Neuronal stem cell (in vitro differentiated cells): ENCODE data around the gene PTPRR.

Source experiments
- DNase-seq: peaks from one replicate; pipeline ENCODE4 v3.0.0-alpha.2; 2013; ENCODE audit warnings: low spot score
- H2AFZ ChIP-seq: one replicate; pipeline ENCODE4 v1.6.1; 2013; ENCODE audit warnings: mild to moderate bottlenecking, low read length, inconsistent platforms
- H2AK5ac ChIP-seq: 2 replicates; pipeline ENCODE4 v1.6.1; 2013; ENCODE audit warnings: low read depth, mild to moderate bottlenecking, inconsistent platforms, low read length, moderate library complexity, mixed read lengths
- H2BK120ac ChIP-seq: 2 replicates; pipeline ENCODE4 v1.6.1; 2013; ENCODE audit warnings: low read depth, mild to moderate bottlenecking, inconsistent platforms, low read length, moderate library complexity, mixed read lengths
- H2BK12ac ChIP-seq: one replicate; pipeline ENCODE4 v1.6.1; 2013; ENCODE audit warnings: low read length, inconsistent platforms
- H2BK15ac ChIP-seq: 2 replicates; pipeline ENCODE4 v1.6.1; 2013; ENCODE audit warnings: mild to moderate bottlenecking, low read length, inconsistent platforms, mixed read lengths
- H2BK5ac ChIP-seq: one replicate; pipeline ENCODE4 v1.6.1; 2013; ENCODE audit warnings: inconsistent platforms, mild to moderate bottlenecking, low read length, moderate library complexity
- H3K14ac ChIP-seq: one replicate; pipeline ENCODE4 v1.6.1; 2013; ENCODE audit warnings: low read length, inconsistent platforms
- H3K18ac ChIP-seq: 2 replicates; pipeline ENCODE4 v1.6.1; 2013; ENCODE audit warnings: low read length, inconsistent platforms
- H3K23ac ChIP-seq: 2 replicates; pipeline ENCODE4 v1.6.1; 2013; ENCODE audit warnings: low read depth, mild to moderate bottlenecking, mixed read lengths, low read length, inconsistent platforms; ENCODE audit not compliant: poor library complexity
- H3K27ac ChIP-seq: replicated peaks from 3 replicates; pipeline ENCODE4 v1.5.1; 2013; ENCODE audit warnings: low read length, inconsistent platforms
- H3K27me3 ChIP-seq, 3 experiments: 2 replicates each; pipeline ENCODE4 v1.6.1; 2013; ENCODE audit warnings: low read length in 3 of 3, mild to moderate bottlenecking in 2 of 3, inconsistent platforms in 1 of 3, low read depth in 1 of 3, mixed read lengths in 1 of 3, moderate library complexity in 1 of 3; ENCODE audit not compliant: control insufficient read depth in 3 of 3, insufficient read depth in 3 of 3
- H3K36me3 ChIP-seq, 2 donors: replicated peaks in 1 of 2; 2 replicates each; pipeline ENCODE4 v1.6.1; 2013; ENCODE audit warnings: low read length in 2 of 2; ENCODE audit not compliant: control insufficient read depth in 2 of 2, insufficient read depth in 2 of 2
- H3K4ac ChIP-seq: 2 replicates; pipeline ENCODE4 v1.6.1; 2013; ENCODE audit warnings: inconsistent platforms, mild to moderate bottlenecking, low read length, moderate library complexity
- H3K4me1 ChIP-seq, 2 donors: 1 replicate in 1 of 2; 2 replicates in 1 of 2; pipeline ENCODE4 v1.6.1; 2013; ENCODE audit warnings: low read length in 2 of 2, low read depth in 1 of 2; ENCODE audit not compliant: control insufficient read depth in 2 of 2, insufficient read depth in 1 of 2
- H3K4me2 ChIP-seq: one replicate; pipeline ENCODE4 v1.6.1; 2013; ENCODE audit warnings: mild to moderate bottlenecking, low read length, inconsistent platforms; ENCODE audit not compliant: insufficient read depth, poor library complexity, severe bottlenecking
- H3K4me3 ChIP-seq, 2 donors: 2 replicates each; pipeline ENCODE4 v1.5.1; 2013; ENCODE audit warnings: low read length in 2 of 2, mild to moderate bottlenecking in 2 of 2, inconsistent platforms in 1 of 2, moderate library complexity in 1 of 2
- H3K79me1 ChIP-seq: one replicate; pipeline ENCODE4 v1.6.1; 2013; ENCODE audit warnings: low read depth, mild to moderate bottlenecking, inconsistent platforms, low read length, moderate library complexity
- H3K9ac ChIP-seq: one replicate; pipeline ENCODE4 v1.6.1; 2013; ENCODE audit warnings: mild to moderate bottlenecking, low read depth, low read length, inconsistent platforms; ENCODE audit not compliant: poor library complexity
- H3K9me3 ChIP-seq, 2 donors: replicated peaks in 1 of 2; 2 replicates each; pipeline versions ENCODE3 to v1.6.1; 2013; ENCODE audit warnings: low read length in 2 of 2, mild to moderate bottlenecking in 2 of 2, inconsistent platforms in 1 of 2, low read depth in 1 of 2, mixed read lengths in 1 of 2, moderate library complexity in 1 of 2; ENCODE audit not compliant: control insufficient read depth in 2 of 2, insufficient read depth in 1 of 2
- H4K8ac ChIP-seq: one replicate; pipeline ENCODE4 v1.6.1; 2013; ENCODE audit warnings: low read depth, mild to moderate bottlenecking, inconsistent platforms, low read length, moderate library complexity
- H4K91ac ChIP-seq: one replicate; pipeline ENCODE4 v1.6.1; 2013; ENCODE audit warnings: low read length, low read depth, mild to moderate bottlenecking, inconsistent platforms; ENCODE audit not compliant: poor library complexity
- WGBS, 2 donors: extraction: QIAGEN DNeasy Blood & Tissue Kit; methylation state at CpG; one replicate each; pipeline ENCODE4 v1.1.7; 2013; ENCODE audit warnings: missing lambda C conversion rate in 2 of 2, mixed read lengths in 1 of 2; ENCODE audit not compliant: insufficient read length in 2 of 2, insufficient replicate concordance in 1 of 2; ENCODE audit errors: extremely low coverage in 2 of 2; 5-methylcytosine and 5-hydroxymethylcytosine counted together

Gene PTPRR

GRCh38 chr12:70955415-70955814 is 34.9 kb upstream of the PTPRR start:
- no CpG with 5 or more reads among the region's 1 CpG for WGBS, 2 donors

GRCh38 chr12:70950451-70950850 is 29.9 kb upstream of the PTPRR start:
- Histone ChIP-seq H3K4me1 (no peaks in the 10 kb centered on the region), H4K8ac (no peak overlapping the region), H2BK15ac (no peak overlapping the region), H3K27ac (no peak overlapping the region), H2BK12ac (no peak overlapping the region), H3K9ac (no peak overlapping the region), H4K91ac (no peak overlapping the region), H2BK120ac (no peak overlapping the region), H3K9me3 (no peaks in the 10 kb centered on the region), H3K23ac (no peak overlapping the region), H3K4me2 (no peak overlapping the region), H3K4ac (no peak overlapping the region), H2BK5ac (no peak overlapping the region), H3K27me3 (no peaks in the 10 kb centered on the region), H3K14ac (no peak overlapping the region), H3K4me3 (no peak overlapping the region), H3K36me3 (no peaks in the 10 kb centered on the region), H2AK5ac (no peak overlapping the region), H3K18ac (no peak overlapping the region), H3K79me1 (no peaks in the 10 kb centered on the region), H2AFZ (no peak overlapping the region)
- no CpG with 5 or more reads among the region's 2 CpGs for WGBS, 2 donors
- no peak for DNase-seq

More at GRCh38 chr12:70955415-70955814, 34.9 kb upstream of the PTPRR start:
- no peaks in the 10 kb centered on the region for H3K27me3 ChIP-seq
- no peak overlapping the region for H4K91ac ChIP-seq
- no peak overlapping the region for H3K4me3 ChIP-seq
- no peak overlapping the region for H4K8ac ChIP-seq
- H3K18ac ChIP-seq: no peak overlapping the region
- no peak overlapping the region for H3K4ac ChIP-seq
- no peaks in the 10 kb centered on the region for H3K79me1 ChIP-seq
- no peak overlapping the region for H2BK15ac ChIP-seq
- H2BK5ac ChIP-seq: no peak overlapping the region
- no peak overlapping the region for H3K23ac ChIP-seq
- H3K4me2 ChIP-seq: no peak overlapping the region
- H2AFZ ChIP-seq: no peak overlapping the region
- DNase-seq: no peak
- no peaks in the 10 kb centered on the region for H3K9me3 ChIP-seq
- H3K4me1 ChIP-seq: no peaks in the 10 kb centered on the region
- H3K36me3 ChIP-seq: no peaks in the 10 kb centered on the region
- H3K9ac ChIP-seq: no peak overlapping the region
- no peak overlapping the region for H2BK120ac ChIP-seq
- H2BK12ac ChIP-seq: no peak overlapping the region
- no peak overlapping the region for H3K27ac ChIP-seq
- H3K14ac ChIP-seq: no peak overlapping the region
- H2AK5ac ChIP-seq: no peak overlapping the region

- H2BK15ac ChIP-seq: no peak overlapping the region
- no peak overlapping the region for H3K9ac ChIP-seq
- no peak overlapping the region for H2BK12ac ChIP-seq
- H2BK5ac ChIP-seq: no peak overlapping the region
- no peaks in the 10 kb centered on the region for H3K4me1 ChIP-seq
- no peak overlapping the region for H4K91ac ChIP-seq
- H4K8ac ChIP-seq: no peak overlapping the region
- no peak overlapping the region for H3K27ac ChIP-seq
- H3K14ac ChIP-seq: no peak overlapping the region
- DNase-seq: no peak
- H2BK120ac ChIP-seq: no peak overlapping the region
- no peak overlapping the region for H3K4me2 ChIP-seq
- H3K23ac ChIP-seq: no peak overlapping the region
- no peaks in the 10 kb centered on the region for H3K27me3 ChIP-seq
- H2AFZ ChIP-seq: no peak overlapping the region
- H3K18ac ChIP-seq: no peak overlapping the region
- H2AK5ac ChIP-seq: no peak overlapping the region
- H3K36me3 ChIP-seq: no peaks in the 10 kb centered on the region
- no peaks in the 10 kb centered on the region for H3K79me1 ChIP-seq
- H3K4me3 ChIP-seq: no peak overlapping the region
- H3K9me3 ChIP-seq: no peaks in the 10 kb centered on the region
- H3K4ac ChIP-seq: no peak overlapping the region
Measured at GRCh38 chr12:70948976-70949336, 28.4 kb upstream of the PTPRR start.

GRCh38 chr12:70948236-70948975 is 27.9 kb upstream of the PTPRR start:
- Histone ChIP-seq H3K36me3 (no peaks in the 10 kb centered on the region), H2AFZ (no peak overlapping the region), H2BK120ac (no peak overlapping the region), H3K27ac (no peak overlapping the region), H3K23ac (no peak overlapping the region), H3K4me1 (no peaks in the 10 kb centered on the region), H4K91ac (no peak overlapping the region), H3K9ac (no peak overlapping the region), H3K79me1 (no peaks in the 10 kb centered on the region), H2BK5ac (no peak overlapping the region), H3K4ac (no peak overlapping the region), H3K18ac (no peak overlapping the region), H3K14ac (no peak overlapping the region), H3K9me3 (no peaks in the 10 kb centered on the region), H4K8ac (no peak overlapping the region), H2AK5ac (no peak overlapping the region), H3K4me2 (no peak overlapping the region), H3K27me3 (no peaks in the 10 kb centered on the region), H3K4me3 (no peak overlapping the region), H2BK12ac (no peak overlapping the region), H2BK15ac (no peak overlapping the region)
- no CpG with 5 or more reads among the region's 6 CpGs for WGBS, 2 donors
- DNase-seq: no peak
